T-cell (primary cell): Measurements from ENCODE around the gene KXD1. TPM values are rescaled to one million over a fixed set of nuclear protein-coding genes. Genes with fewer than 3 reads are reported as not detected.

Experiments used
- ATAC-seq, 4 experiments: fragments of 200-7000 bp in 3 of 4; fragments of 150-1000 bp in 1 of 4; cut with Tn5 transposase; replicated peaks in 1 of 4; 1 replicate in 3 of 4; 2 replicates in 1 of 4; pipeline ENCODE4 v1.10.0; 2021; ENCODE audit warnings: moderate library complexity in 3 of 4, mild to moderate bottlenecking in 2 of 4, moderate number of reproducible peaks in 1 of 4
- CTCF ChIA-PET, 2 donors: fragments of 300-600 bp; sonication (Branson Sonifier 250); formaldehyde crosslinking; loops; one replicate each; lab custom pipeline; 2022; ENCODE audit warnings: antibody characterized with exemption in 2 of 2; lab: Charles Lee
- POLR2A ChIA-PET, 2 donors: fragments of 300-600 bp; sonication (Branson Sonifier 250); formaldehyde crosslinking; loops; one replicate each; lab custom pipeline; 2022; ENCODE audit warnings: antibody characterized with exemption in 2 of 2; lab: Charles Lee
- DNase-seq, 35 experiments: peaks; one replicate each; pipeline versions ENCODE4 v3.0.0 to v3.0.0-alpha.2; 2013 to 2023
- H3K27ac ChIP-seq: one replicate; pipeline ENCODE4 v1.5.1; 2013; ENCODE audit warnings: low read length
- H3K27me3 ChIP-seq, 2 experiments: replicated peaks in 1 of 2; 1 replicate in 1 of 2; 2 replicates in 1 of 2; pipeline versions ENCODE4 v1.6.1 to v1.7.0; 2013; ENCODE audit warnings: low read length in 1 of 2, mixed read lengths in 1 of 2; ENCODE audit not compliant: control insufficient read depth in 2 of 2, insufficient read depth in 2 of 2; ENCODE audit errors: extremely low read depth in 1 of 2
- H3K36me3 ChIP-seq, 2 donors: 1 replicate in 1 of 2; 2 replicates in 1 of 2; pipeline versions ENCODE4 v1.6.1 to v1.7.0; 2013; ENCODE audit warnings: low read length in 1 of 2; ENCODE audit not compliant: control insufficient read depth in 2 of 2, insufficient read depth in 1 of 2; ENCODE audit errors: extremely low read depth in 1 of 2
- H3K4me1 ChIP-seq, 2 experiments: 1 replicate in 1 of 2; 2 replicates in 1 of 2; pipeline versions ENCODE4 v1.6.1 to v1.7.0; 2013; ENCODE audit warnings: low read length in 2 of 2, mixed read lengths in 1 of 2; ENCODE audit not compliant: insufficient read depth in 2 of 2, control insufficient read depth in 1 of 2; ENCODE audit errors: extremely low read depth in 1 of 2
- H3K4me3 ChIP-seq, 2 donors: 1 replicate in 1 of 2; 2 replicates in 1 of 2; pipeline versions ENCODE4 v1.5.1 to v1.7.0; 2013; ENCODE audit warnings: mild to moderate bottlenecking in 2 of 2, low read length in 1 of 2, moderate library complexity in 1 of 2; ENCODE audit not compliant: control insufficient read depth in 1 of 2; ENCODE audit errors: extremely low read depth in 1 of 2
- H3K9me3 ChIP-seq: 2 replicates; pipeline ENCODE4 v1.7.0; 2013
- H3K27ac Mint-ChIP-seq, 2 donors: one replicate each; pipeline ENCODE4 v1.8.0; 2020 to 2021; ENCODE audit warnings: mild to moderate bottlenecking in 2 of 2, mixed read lengths in 2 of 2
- H3K27me3 Mint-ChIP-seq, 2 donors: one replicate each; pipeline ENCODE4 v1.8.0; 2021 to 2022; ENCODE audit warnings: mixed read lengths in 2 of 2
- H3K36me3 Mint-ChIP-seq: one replicate; pipeline ENCODE4 v1.8.0; 2021; ENCODE audit warnings: mixed read lengths
- H3K4me1 Mint-ChIP-seq, 3 donors: one replicate each; pipeline ENCODE4 v1.8.0; 2020 to 2022; ENCODE audit warnings: mixed read lengths in 3 of 3, mild to moderate bottlenecking in 1 of 3
- H3K4me3 Mint-ChIP-seq, 3 donors: one replicate each; pipeline ENCODE4 v1.8.0; 2020 to 2022; ENCODE audit warnings: mild to moderate bottlenecking in 3 of 3, mixed read lengths in 3 of 3, moderate library complexity in 3 of 3
- H3K9me3 Mint-ChIP-seq, 3 donors: one replicate each; pipeline ENCODE4 v1.8.0; 2020 to 2022; ENCODE audit warnings: mixed read lengths in 3 of 3
- WGBS: methylation state at CpG from one replicate; pipeline ENCODE4 v1.1.5; 2013; ENCODE audit warnings: missing lambda C conversion rate; ENCODE audit not compliant: insufficient coverage; 5-methylcytosine and 5-hydroxymethylcytosine counted together
- total RNA-seq, 35 experiments: library from RNA in 6 of 35; stranded (reverse) in 6 of 35; fragments of 120-200 nt in 1 of 35; gene quantifications; one replicate each; pipeline versions ENCODE4 v1.2.1 to v1.2.4 and lab custom pipeline; 2013 to 2026

KXD1 gene
- total RNA-seq, 5 donors from 2014 or later (not counting 1 experiment from before 2014, with no cell fraction given), result 73.1 to 112 (median 95.8) TPM

DNA sequence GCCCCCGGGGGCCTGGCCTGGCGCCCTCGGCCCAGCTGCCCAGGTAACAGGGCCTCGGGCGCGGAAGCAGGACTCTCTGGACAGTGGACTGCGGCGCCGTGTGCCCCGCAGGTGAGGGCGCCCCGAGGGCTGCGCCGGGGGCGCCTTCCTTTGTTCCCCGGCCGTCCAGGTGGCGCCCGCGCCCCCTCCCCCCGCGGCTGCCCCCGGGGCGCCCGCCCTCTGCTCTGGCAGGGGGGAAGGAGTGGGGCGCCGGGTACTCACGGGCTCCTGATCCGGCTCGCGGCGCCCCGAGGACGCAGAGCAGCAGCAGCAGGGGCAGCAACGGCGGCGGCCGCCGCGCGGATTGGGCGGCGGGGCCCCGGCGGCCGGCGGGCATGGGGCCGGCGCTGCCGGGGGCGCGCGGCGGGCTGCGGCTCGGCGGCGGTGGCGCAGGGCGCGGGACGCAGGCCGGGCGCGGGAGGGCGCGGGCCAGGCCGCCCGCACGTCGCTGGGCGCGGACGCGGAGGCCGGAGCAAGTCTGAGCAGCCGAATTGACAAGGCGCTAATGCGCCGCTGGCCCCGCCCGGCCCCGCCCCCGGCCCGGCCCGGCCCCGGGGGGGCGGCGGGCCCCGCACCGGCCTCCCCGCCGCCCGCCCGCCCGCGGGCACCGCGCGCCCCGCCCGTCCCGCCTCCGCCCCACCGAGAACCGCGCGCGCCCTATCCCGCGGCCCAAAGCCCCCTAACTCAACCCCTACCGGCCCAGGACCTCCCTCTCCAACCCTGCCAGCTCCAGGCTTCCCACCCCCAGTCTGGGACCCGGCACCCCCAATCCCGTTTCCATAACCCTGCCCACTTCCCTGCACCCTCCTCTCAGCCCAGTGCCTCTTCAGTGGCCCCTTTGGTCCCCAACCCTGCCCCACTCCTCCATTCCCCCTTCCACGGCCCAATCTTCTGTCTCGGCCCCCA, 48.9 kb downstream of the KXD1 start, which contains the start of gene CRLF1:
Gene CRLF1 (minus strand): TSS at position 519 of the 945 bp plus-strand sequence. CDS start 143 bp downstream, at position 376.
- 4% methylated on average over 85 of the region's 116 CpGs for WGBS
- peak within 1 kb of the TSS in 2 of 3 donors; percentile 21 to 52 for H3K4me3 Mint-ChIP-seq
- POLR2A ChIA-PET, result no interaction called here
- Histone ChIP-seq H3K9me3 (no peaks in the 10 kb centered on the region), H3K36me3 (no peaks in the 10 kb centered on the region), H3K4me3 (no peak within 1 kb of the TSS), H3K27me3 (peaks cover 14 to 89% of the 10 kb centered on the region in 2 experiments), H3K4me1 (peaks cover 0 to 36% of the 10 kb centered on the region in 2 experiments), H3K27ac (no peak within 1 kb of the TSS)
- DNase-seq, result no peak
- no peak for ATAC-seq
- H3K27ac Mint-ChIP-seq, result no peak within 1 kb of the TSS
- CTCF ChIA-PET, result interaction anchor here in 1 of 2 donors (0.6 kb wide), 1 partner anchor 50 kb away, joined by 3 read pairs; no protein-coding TSS in a partner anchor
- peaks cover 7 to 30% (median 16%) of the 10 kb centered on the region in 3 donors for H3K4me1 Mint-ChIP-seq
- no peaks in the 10 kb centered on the region for H3K36me3 Mint-ChIP-seq
- H3K9me3 Mint-ChIP-seq, result no peaks in the 10 kb centered on the region
- peaks cover 47 to 71% of the 10 kb centered on the region in 2 donors for H3K27me3 Mint-ChIP-seq

DNA sequence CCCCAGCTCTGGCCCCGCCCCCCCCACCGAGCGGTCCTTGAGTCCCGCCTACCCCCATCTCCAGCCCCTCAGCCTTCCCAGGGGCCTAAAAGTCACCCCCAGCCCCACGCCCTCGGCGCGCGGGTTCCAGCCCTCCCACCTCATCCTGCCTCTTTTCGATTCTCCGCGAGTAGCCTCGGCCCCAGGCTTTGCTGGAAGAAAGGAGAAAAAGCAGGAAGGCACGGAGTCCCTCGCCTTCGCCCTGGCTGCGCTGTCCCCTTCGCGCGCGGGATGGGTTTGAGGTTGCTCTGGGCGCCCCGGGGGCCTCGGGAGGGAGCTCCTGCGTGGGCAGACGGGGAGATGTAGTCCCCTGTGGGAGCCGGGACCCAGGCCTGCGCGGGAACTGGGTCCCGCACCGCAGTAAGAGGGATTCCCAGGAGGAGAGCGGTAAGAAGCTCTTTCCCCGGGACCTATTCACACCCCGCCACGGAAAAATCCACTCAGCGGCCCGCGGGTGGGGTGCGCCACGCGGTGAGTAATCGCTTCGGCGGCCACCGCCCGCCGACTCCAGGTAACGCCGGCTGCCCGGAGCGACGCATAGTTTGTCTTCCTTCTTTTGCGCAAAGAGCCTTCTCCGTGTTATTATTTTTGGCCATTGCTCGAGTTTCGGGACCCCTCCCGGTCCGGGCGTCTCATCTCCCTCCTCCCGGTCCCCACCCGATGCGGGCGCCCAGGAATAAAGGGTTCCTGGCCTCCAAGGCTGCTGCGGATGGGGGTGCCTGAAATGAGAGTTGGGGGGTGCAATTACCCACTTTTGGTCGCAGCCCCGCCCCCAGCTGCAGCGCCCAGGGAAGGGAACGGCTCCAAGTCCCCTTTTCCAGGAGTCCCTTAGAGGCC, 49.8 kb downstream of the KXD1 start:
- Mint-ChIP-seq H3K27ac (no peak overlapping the region), H3K4me3 (peak overlapping the region in 2 of 3 donors; percentile 21 to 45), H3K27me3 (peaks cover 41 to 72% of the 10 kb centered on the region in 2 donors), H3K9me3 (no peaks in the 10 kb centered on the region), H3K4me1 (peaks cover 14 to 37% (median 23%) of the 10 kb centered on the region in 3 donors), H3K36me3 (no peaks in the 10 kb centered on the region)
- Histone ChIP-seq H3K9me3 (no peaks in the 10 kb centered on the region), H3K4me1 (peaks cover 5 to 45% of the 10 kb centered on the region in 2 experiments), H3K4me3 (no peak overlapping the region), H3K27ac (no peak overlapping the region), H3K27me3 (peaks cover 17 to 89% of the 10 kb centered on the region in 2 experiments), H3K36me3 (no peaks in the 10 kb centered on the region)
- CTCF ChIA-PET, result interaction anchor here in 1 of 2 donors (0.6 kb wide), 1 partner anchor 50 kb away, joined by 3 read pairs; no protein-coding TSS in a partner anchor
- POLR2A ChIA-PET, result no interaction called here
- peak in 1 of 35 experiments; percentile 25 for DNase-seq
- WGBS, result 5% methylated on average over 46 of the region's 68 CpGs
- ATAC-seq, result no peak

DNA sequence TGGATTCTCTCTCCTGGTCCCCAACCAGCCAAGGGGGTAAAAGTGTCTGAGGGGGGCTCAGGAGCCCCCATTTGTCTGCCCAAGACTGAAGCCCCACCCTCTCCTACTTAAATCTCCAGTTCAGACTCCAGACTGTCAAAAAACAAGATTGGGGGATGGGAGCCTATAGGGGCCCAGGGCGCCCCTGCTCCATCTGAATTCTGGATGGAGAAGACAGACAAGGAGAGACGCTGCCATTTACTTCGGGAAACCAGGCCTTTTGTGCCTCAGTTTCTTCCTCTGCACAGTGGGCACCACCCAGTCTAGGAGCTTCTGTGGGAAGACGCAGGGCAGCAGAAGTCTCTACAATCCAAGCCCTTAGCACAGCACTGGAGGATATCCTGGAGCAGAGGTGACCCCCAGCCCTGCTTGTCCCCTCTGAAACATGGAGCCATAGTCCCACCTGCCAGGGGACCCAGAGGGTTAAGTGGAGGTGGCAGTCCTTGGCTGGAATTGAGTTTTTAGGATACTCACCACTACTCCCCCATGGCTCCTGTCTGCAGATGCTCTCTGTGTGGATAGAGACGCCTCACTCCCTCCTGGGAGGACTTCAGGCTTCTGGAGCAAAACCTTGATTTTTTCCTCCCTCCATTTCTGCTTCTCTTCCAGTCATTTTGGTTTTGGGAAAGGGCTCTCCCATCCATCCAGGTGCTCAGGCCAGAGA, 50.6 kb downstream of the KXD1 start:
- Histone ChIP-seq H3K4me1 (peaks cover 6 to 50% of the 10 kb centered on the region in 2 experiments), H3K4me3 (no peak overlapping the region), H3K27me3 (peaks cover 17 to 88% of the 10 kb centered on the region in 2 experiments), H3K36me3 (no peaks in the 10 kb centered on the region), H3K27ac (no peak overlapping the region), H3K9me3 (no peaks in the 10 kb centered on the region)
- Mint-ChIP-seq H3K36me3 (no peaks in the 10 kb centered on the region), H3K4me1 (peaks cover 17 to 36% (median 21%) of the 10 kb centered on the region in 3 donors), H3K27me3 (peaks cover 35 to 68% of the 10 kb centered on the region in 2 donors), H3K4me3 (peak overlapping the region in 1 of 3 donors; percentile 45), H3K9me3 (no peaks in the 10 kb centered on the region), H3K27ac (no peak overlapping the region)
- ChIA-PET POLR2A (no interaction called here), CTCF (no interaction called here)
- WGBS, result 18% methylated on average over 4 of the region's 5 CpGs
- DNase-seq, result no peak
- no peak for ATAC-seq

DNA sequence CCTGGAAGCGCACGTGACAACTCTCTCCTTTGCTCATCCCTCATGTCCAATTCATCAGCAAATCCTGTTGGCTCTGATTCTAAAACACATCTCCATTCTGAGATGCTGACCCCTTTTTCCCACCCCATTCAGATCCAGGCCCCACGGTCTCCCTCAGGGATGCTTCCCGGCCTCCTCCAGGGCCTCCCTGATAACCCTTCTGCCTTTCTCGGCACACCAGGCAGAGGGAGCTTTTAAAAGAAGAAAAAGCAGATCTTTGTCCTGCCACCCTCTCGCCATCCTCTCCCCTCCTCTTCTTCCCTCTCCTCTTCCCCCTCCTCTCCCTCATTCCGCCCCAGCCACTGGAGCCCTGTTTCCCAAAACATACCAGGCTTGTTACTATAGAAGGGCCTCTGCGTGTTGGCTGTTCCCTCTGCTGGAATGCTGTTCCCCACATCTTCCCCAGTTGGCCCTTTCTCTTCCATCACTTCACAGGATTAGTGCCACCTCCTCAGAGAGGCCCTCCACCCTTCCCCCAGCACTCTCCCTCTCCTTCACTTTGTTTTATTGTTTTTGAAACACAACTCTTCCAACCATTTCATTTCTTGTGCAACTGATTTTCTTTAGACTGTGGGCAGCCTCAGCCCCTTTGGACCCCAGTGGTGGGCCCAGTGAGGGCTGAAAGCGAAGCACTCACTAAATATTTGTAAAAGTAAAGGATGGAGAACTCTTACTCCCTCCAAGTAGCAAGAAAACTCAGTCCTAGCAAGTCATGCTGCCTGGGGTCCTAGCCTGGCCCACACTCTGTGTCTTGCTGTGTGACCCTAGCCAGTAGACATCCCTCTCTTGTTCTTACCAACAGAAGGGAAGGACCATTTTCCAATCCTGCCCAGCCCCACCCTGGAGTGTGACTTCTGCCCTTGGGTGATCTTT, 51.4 kb downstream of the KXD1 start:
- no peaks in the 10 kb centered on the region for H3K9me3 Mint-ChIP-seq
- no peak for ATAC-seq
- no peaks in the 10 kb centered on the region for H3K36me3 Mint-ChIP-seq
- H3K4me3 Mint-ChIP-seq, result peak overlapping the region in 1 of 3 donors; percentile 9
- Histone ChIP-seq H3K4me1 (peaks cover 6 to 49% of the 10 kb centered on the region in 2 experiments), H3K9me3 (no peaks in the 10 kb centered on the region), H3K36me3 (no peaks in the 10 kb centered on the region), H3K27ac (no peak overlapping the region), H3K4me3 (no peak overlapping the region), H3K27me3 (peaks cover 17 to 88% of the 10 kb centered on the region in 2 experiments)
- POLR2A ChIA-PET, result interaction anchor here in 1 of 2 donors (0.6 kb wide), 1 partner anchor 14 kb away, joined by 6 read pairs; no protein-coding TSS in a partner anchor
- whole genome bisulfite sequencing, result 34% methylated on average over 8 of the region's 9 CpGs
- H3K27ac Mint-ChIP-seq, result peak overlapping the region in 1 of 2 donors; percentile 15
- peaks cover 41 to 75% of the 10 kb centered on the region in 2 donors for H3K27me3 Mint-ChIP-seq
- CTCF ChIA-PET, result interaction anchor here in 1 of 2 donors (0.6 kb wide), 1 partner anchor 189 kb away, joined by 4 read pairs; no protein-coding TSS in a partner anchor
- DNase-seq, result no peak
- peaks cover 20 to 41% (median 20%) of the 10 kb centered on the region in 3 donors for H3K4me1 Mint-ChIP-seq

DNA sequence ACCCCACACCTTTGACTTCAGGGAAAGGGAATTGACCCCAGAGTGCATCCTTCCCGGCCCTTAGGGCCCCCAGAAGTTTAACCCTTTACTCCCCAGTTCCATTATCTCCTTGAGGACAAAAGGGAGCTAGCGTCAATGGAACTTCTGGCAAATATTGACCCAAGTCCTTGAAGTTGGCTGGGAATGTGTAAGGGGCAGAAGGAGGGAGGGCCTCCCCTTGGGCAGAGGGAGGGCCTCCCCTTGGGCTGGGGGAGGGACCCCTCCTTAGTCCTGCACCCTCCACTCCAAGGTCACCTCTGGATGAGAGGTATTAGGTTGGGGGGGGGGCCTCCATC, 52.0 kb downstream of the KXD1 start:
- no CpG with 5 or more reads among the region's 2 CpGs for WGBS
- no peaks in the 10 kb centered on the region for H3K9me3 ChIP-seq
- ChIA-PET POLR2A (interaction anchor here in 1 of 2 donors (0.6 kb wide), 1 partner anchor 14 kb away, joined by 6 read pairs; no protein-coding TSS in a partner anchor), CTCF (no interaction called here)
- H3K4me1 Mint-ChIP-seq, result peaks cover 20 to 41% (median 20%) of the 10 kb centered on the region in 3 donors
- H3K4me1 ChIP-seq, result peaks cover 6 to 49% of the 10 kb centered on the region in 2 experiments
- no peak overlapping the region for H3K4me3 ChIP-seq
- H3K36me3 ChIP-seq, result no peaks in the 10 kb centered on the region
- H3K27me3 ChIP-seq, result peaks cover 17 to 88% of the 10 kb centered on the region in 2 experiments
- no peak for DNase-seq
- ATAC-seq, result no peak
- no peak overlapping the region for H3K27ac Mint-ChIP-seq
- no peaks in the 10 kb centered on the region for H3K9me3 Mint-ChIP-seq
- H3K36me3 Mint-ChIP-seq, result no peaks in the 10 kb centered on the region
- no peak overlapping the region for H3K27ac ChIP-seq
- H3K27me3 Mint-ChIP-seq, result peaks cover 47 to 76% of the 10 kb centered on the region in 2 donors
- H3K4me3 Mint-ChIP-seq, result peak overlapping the region in 1 of 3 donors; percentile 32
